ENCODE measurements around the gene FRMD4A. TPM values are rescaled to one million over a fixed set of nuclear protein-coding genes. Genes with fewer than 3 reads are reported as not detected.

FRMD4A gene
- total RNA-seq, 1 experiment from 2014 or later = 7.0 TPM

GRCh38 chr10:14253079-14253478 lies 77.6 kb downstream of the FRMD4A start:
- no peak for DNase-seq
- intact Hi-C loops (cut with micrococcal nuclease; ENCODE audit: unreplicated experiment) = no loop called here
- Mint-ChIP-seq H3K36me3 (ENCODE audit: insufficient read depth, unreplicated experiment) (no peaks in the 10 kb centered on the region), H3K4me3 (ENCODE audit: low read depth, unreplicated experiment) (no peak overlapping the region), H3K27me3 (ENCODE audit: unreplicated experiment) (peaks cover 54% of the 10 kb centered on the region), H3K27ac (ENCODE audit: unreplicated experiment) (no peak overlapping the region), H3K4me1 (ENCODE audit: low read depth, unreplicated experiment) (no peaks in the 10 kb centered on the region), H3K9me3 (ENCODE audit: low read depth, unreplicated experiment) (peaks cover 3% of the 10 kb centered on the region)
- CTCF ChIA-PET = interaction anchor here (0.6 kb wide), 1 partner anchor 156 kb away, joined by 7 read pairs; no protein-coding TSS in a partner anchor
- TF ChIP-seq CTCF (IDR thresholded peaks at IDR 0.05; ENCODE audit: unreplicated experiment) = no peak
- no TSS peak for BruUV-seq (replicated peaks)

GRCh38 chr10:14250496-14251076 lies 80.1 kb downstream of the FRMD4A start:
- no peaks in the 10 kb centered on the region for H3K36me3 Mint-ChIP-seq (ENCODE audit: insufficient read depth, unreplicated experiment)
- H3K4me3 Mint-ChIP-seq (ENCODE audit: low read depth, unreplicated experiment) = no peak overlapping the region
- H3K27ac Mint-ChIP-seq (ENCODE audit: unreplicated experiment) = no peak overlapping the region
- BruUV-seq (replicated peaks) = no TSS peak
- H3K4me1 Mint-ChIP-seq (ENCODE audit: low read depth, unreplicated experiment) = no peaks in the 10 kb centered on the region
- H3K9me3 Mint-ChIP-seq (ENCODE audit: low read depth, unreplicated experiment) = peaks cover 3% of the 10 kb centered on the region
- CTCF ChIA-PET = interaction anchor here (0.6 kb wide), 1 partner anchor 323 kb away, joined by 3 read pairs; no protein-coding TSS in a partner anchor
- intact Hi-C loops (cut with micrococcal nuclease; ENCODE audit: unreplicated experiment) = no loop called here
- H3K27me3 Mint-ChIP-seq (ENCODE audit: unreplicated experiment) = peaks cover 78% of the 10 kb centered on the region
- no peak for DNase-seq
- TF ChIP-seq CTCF (IDR thresholded peaks at IDR 0.05; ENCODE audit: unreplicated experiment) = no peak

GRCh38 chr10:14247377-14248116 lies 83.2 kb downstream of the FRMD4A start:
- no peak for TF ChIP-seq CTCF (IDR thresholded peaks at IDR 0.05; ENCODE audit: unreplicated experiment)
- H3K9me3 Mint-ChIP-seq (ENCODE audit: low read depth, unreplicated experiment) = peaks cover 3% of the 10 kb centered on the region
- peaks cover 60% of the 10 kb centered on the region for H3K27me3 Mint-ChIP-seq (ENCODE audit: unreplicated experiment)
- no peaks in the 10 kb centered on the region for H3K36me3 Mint-ChIP-seq (ENCODE audit: insufficient read depth, unreplicated experiment)
- CTCF ChIA-PET = no interaction called here
- no peaks in the 10 kb centered on the region for H3K4me1 Mint-ChIP-seq (ENCODE audit: low read depth, unreplicated experiment)
- intact Hi-C loops (cut with micrococcal nuclease; ENCODE audit: unreplicated experiment) = no loop called here
- H3K27ac Mint-ChIP-seq (ENCODE audit: unreplicated experiment) = no peak overlapping the region
- no peak overlapping the region for H3K4me3 Mint-ChIP-seq (ENCODE audit: low read depth, unreplicated experiment)
- no TSS peak for BruUV-seq (replicated peaks)
- DNase-seq = no peak

GRCh38 chr10:14244801-14245211 lies 85.9 kb downstream of the FRMD4A start:
- H3K4me1 Mint-ChIP-seq (ENCODE audit: low read depth, unreplicated experiment) = no peaks in the 10 kb centered on the region
- H3K4me3 Mint-ChIP-seq (ENCODE audit: low read depth, unreplicated experiment) = no peak overlapping the region
- no TSS peak for BruUV-seq (replicated peaks)
- H3K9me3 Mint-ChIP-seq (ENCODE audit: low read depth, unreplicated experiment) = no peaks in the 10 kb centered on the region
- H3K27ac Mint-ChIP-seq (ENCODE audit: unreplicated experiment) = no peak overlapping the region
- H3K36me3 Mint-ChIP-seq (ENCODE audit: insufficient read depth, unreplicated experiment) = no peaks in the 10 kb centered on the region
- no peak for DNase-seq
- TF ChIP-seq CTCF (IDR thresholded peaks at IDR 0.05; ENCODE audit: unreplicated experiment) = no peak
- CTCF ChIA-PET = interaction anchor here (0.5 kb wide), 1 partner anchor 457 kb away, joined by 4 read pairs; no protein-coding TSS in a partner anchor
- H3K27me3 Mint-ChIP-seq (ENCODE audit: unreplicated experiment) = peaks cover 55% of the 10 kb centered on the region
- intact Hi-C loops (cut with micrococcal nuclease; ENCODE audit: unreplicated experiment) = no loop called here
